ENCODE results near the gene UGT1A6.

Gene UGT1A6

DNA sequence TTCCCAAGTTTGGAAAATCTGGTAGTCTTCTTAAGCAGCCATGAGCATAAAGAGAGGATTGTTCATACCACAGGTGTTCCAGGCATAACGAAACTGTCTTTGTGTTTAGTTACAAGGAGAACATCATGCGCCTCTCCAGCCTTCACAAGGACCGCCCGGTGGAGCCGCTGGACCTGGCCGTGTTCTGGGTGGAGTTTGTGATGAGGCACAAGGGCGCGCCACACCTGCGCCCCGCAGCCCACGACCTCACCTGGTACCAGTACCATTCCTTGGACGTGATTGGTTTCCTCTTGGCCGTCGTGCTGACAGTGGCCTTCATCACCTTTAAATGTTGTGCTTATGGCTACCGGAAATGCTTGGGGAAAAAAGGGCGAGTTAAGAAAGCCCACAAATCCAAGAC lies 79.5 kb downstream of the UGT1A6 start:
- DNase-seq, result no peak

DNA sequence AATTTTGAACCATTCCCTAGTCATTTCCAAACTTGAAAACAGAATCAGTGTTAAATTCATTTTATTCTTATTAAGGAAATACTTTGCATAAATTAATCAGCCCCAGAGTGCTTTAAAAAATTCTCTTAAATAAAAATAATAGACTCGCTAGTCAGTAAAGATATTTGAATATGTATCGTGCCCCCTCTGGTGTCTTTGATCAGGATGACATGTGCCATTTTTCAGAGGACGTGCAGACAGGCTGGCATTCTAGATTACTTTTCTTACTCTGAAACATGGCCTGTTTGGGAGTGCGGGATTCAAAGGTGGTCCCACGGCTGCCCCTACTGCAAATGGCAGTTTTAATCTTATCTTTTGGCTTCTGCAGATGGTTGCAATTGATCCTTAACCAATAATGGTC lies 79.9 kb downstream of the UGT1A6 start:
- no peak for DNase-seq

DNA sequence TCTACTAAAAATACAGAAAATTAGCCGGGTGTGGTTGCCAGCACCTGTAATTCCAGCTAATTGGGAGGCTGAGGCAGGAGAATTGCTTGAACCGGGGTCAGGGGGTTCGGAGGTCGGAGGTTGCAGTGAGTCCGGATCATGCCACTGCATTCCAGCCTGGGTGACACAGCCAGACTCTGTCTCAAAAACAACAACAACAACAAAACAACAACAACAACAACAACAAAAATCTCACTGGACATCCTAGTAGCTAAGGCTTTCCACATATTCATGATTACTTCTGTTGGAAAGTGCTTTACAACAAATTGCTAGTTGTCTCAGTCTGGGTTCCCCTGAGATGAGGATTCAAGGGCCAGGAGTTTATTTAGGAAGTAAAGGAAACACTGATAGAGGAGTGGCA lies 81.2 kb downstream of the UGT1A6 start:
- no peak for DNase-seq

GRCh38 chr2:233775414-233775813 lies 82.7 kb downstream of the UGT1A6 start:
- no peak for DNase-seq

DNA sequence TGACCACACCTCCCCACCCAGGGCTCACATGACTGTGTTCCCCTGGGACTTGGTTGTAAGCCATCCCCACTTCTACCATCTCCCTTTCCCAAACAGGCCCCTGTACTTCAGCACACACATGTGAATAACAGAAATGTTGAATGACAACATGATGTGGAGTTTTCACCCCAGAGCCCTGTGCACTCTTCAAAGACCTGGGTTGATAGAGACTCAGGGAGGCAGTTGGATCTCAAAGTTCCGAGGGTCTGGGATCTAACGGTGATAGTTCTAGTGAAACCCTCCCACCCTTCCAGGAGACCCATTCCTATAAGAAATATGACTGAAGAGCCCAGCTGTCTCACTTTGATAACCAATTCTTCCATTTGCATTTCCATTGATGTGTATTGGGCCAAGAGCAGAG lies 85.3 kb downstream of the UGT1A6 start, which contains the start of gene MROH2A:
Gene MROH2A (plus strand): TSS at position 301 of the 400 bp plus-strand sequence. CDS start 1,029 bp downstream, outside the sequence.
- no peak for DNase-seq

DNA sequence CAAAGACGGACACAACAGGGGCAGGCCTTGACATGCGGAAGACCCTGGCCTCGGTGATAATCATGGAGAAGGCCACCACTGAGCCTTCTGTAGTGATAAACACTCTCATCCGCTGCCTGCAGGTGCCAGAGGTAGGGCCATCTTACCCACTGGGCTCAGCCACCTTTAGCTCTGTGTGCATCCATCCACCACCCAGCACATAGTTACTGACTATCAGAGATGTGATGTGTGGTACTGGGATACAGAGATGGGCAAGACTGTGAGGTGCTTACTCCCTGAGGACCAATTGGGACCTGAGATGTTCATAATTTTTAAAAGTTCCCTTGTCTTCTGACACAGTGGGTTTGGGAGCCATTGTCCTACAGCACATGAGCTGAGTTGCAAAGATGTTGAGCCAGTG lies 87.0 kb downstream of the UGT1A6 start:
- no peak for DNase-seq

DNA sequence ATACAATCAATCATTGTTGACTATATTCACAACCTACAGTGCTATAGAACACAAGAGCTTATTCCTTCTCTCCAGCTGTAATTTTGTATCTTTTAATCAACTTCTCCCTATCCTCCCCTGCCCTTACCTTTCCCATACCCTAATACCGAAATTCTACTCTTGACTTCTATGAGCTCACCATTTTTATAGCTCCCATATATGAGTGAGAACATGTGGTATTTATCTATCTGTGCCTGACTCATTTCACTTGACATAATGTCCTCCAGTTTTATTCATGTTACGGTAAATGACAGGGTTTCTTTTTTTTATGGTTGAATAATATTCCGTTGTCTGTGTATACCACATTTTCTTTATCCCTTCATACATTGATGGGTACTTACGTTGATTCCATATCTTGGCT lies 88.1 kb downstream of the UGT1A6 start:
- no peak for DNase-seq

GRCh38 chr2:233789554-233789953 lies 96.9 kb downstream of the UGT1A6 start:
- DNase-seq, result no peak

DNA sequence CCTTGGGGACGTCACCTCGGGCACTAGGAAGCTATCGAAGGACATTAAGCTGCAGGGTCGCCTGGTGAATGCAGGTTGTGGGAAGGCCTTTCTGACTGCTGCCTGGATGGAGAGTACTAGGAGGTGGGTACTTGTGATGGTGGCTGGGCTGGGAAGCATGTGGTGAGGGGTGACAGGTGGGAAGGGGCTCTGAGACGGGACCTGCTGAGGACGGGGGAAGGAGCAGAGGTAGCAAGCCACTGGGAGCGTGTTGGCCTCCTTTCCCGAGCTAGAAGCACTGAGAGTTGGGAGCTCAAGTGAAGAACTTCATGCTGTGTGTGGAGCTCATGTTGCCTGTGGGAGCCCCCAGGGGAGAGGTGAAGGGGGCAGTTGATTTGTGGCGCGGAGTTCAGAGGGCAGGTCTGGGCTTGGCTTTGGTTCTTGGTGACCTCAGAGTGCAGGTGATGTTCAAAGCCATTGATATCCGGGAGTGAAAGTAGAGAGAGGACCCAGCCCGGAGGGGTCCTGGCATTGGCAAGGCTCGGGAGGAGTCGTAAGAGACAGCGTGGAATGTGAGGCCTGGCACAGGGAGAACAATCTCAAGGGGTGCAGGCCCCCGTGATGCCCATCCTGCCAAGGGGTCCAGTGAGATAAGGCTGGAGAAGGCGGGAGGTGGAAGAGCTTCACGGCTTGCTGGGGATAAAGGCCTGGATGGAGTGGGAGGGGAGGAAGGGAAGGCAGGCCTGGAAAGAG lies 98.6 kb downstream of the UGT1A6 start:
- DNase-seq, result no peak

GRCh38 chr2:233791883-233792329 lies 99.2 kb downstream of the UGT1A6 start:
- DNase-seq, result no peak

- DNase-seq, result no peak
These were observed 100.0 kb downstream of the UGT1A6 start for GRCh38 chr2:233792720-233793119.

DNA sequence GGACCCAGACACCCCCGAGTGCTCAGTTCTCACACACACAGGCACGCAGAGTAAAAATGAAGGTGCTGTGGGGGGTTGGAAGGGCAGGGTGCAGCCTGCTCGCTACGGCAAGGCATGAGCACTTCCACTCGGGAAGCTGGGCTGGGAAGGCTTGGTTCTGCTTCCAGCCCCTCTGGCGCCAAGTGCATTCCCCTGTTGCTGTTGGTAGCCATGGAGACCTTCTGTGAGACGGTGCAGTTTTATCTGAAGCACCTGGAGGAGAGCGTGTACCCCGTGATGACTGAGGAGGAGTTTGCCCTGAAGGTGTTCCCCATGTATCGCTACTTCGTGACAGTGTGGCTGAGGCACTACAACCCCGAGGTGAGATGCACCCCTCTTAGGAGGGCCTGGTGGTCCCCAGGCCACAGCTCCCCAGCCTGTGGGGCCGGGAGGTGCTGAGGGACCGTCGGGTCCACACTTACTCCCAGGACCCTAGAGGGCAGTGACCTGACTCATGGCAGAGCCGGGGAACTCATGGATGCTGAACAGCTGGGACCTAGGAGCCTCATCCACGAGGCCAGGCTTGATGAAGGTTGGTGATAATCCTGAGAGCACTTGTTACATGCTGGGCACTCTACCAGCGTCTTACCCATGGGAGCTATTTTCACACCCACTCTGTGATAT lies 100.9 kb downstream of the UGT1A6 start:
- DNase-seq, result no peak

DNA sequence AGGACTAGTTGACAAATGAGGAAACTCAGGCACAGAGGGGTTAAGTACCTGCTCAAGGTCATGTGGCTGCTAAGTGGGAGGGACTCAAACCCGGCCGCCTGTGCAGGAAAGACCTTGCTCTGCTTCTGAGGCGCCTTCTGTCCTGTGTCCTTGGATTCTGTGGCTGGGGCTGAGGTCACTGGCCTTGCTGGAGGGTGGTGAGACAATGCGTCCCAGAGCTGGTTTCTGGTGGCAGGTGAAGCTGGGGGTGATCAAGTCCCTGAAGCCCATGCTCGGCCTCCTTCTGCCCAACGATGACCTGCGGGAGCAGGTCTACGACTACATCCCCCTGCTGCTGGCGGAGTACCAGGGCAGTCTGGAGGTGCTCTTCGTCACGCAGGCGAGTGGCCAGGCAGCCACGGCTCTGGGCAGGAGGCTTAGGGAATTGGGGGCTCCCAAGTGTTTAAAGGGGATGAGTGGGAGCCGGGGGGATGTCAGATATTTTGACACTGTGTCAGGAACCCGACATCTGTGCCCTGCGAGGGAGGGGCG lies 101.5 kb downstream of the UGT1A6 start:
- DNase-seq, result no peak

GRCh38 chr2:233795735-233796171 lies 103.1 kb downstream of the UGT1A6 start:
- DNase-seq, result no peak

GRCh38 chr2:233796254-233796653 lies 103.6 kb downstream of the UGT1A6 start:
- DNase-seq, result no peak

- no peak for DNase-seq
These were observed 105.8 kb downstream of the UGT1A6 start for GRCh38 chr2:233798335-233799086.

DNA sequence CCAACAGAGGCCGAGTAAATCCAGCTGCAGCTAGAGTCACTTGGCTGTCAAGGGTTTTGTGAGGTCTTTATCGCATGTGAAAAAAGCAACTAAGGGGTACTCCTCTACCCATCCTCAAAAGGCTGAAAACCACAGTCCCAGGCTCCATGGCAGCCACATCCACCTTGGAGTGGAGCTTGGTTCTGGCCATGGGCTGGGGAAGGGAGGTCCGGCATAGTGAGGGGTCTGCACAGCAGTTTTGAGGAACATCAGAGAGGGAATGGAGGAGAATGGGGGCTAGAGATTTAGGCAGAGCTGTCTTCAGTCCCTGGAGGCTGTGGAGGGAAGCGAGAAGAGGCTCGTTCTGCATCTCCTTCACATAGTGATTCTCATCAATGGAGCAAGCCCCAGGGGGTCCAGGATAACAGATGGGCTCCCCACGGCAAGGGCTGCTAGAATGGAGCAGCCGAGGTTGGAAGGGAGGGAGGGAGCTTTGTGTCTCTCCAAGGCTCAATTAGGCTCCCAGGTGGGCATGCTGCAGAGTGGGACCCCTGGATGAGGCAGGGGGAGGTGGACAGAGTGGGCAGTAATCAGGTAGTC lies 106.5 kb downstream of the UGT1A6 start:
- DNase-seq, result no peak

DNA sequence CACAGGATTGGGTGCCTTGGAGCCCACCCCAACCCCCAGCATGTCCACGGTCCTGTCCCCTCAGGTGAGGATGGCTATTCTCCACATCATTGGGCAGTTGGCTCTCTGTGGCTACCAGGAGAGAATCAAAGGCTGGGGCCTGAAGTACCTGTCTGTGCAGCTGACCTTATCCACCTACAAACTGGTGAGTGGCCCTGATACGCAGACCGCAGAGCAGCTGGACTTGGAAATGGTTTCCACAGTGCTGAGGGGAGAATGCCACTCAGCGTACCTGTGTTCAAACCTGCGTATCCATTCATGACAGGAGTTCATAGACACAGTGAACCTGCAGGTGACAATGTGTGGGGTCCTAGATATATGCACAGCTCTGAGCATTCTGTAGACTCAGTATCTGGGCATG lies 107.0 kb downstream of the UGT1A6 start:
- no peak for DNase-seq

DNA sequence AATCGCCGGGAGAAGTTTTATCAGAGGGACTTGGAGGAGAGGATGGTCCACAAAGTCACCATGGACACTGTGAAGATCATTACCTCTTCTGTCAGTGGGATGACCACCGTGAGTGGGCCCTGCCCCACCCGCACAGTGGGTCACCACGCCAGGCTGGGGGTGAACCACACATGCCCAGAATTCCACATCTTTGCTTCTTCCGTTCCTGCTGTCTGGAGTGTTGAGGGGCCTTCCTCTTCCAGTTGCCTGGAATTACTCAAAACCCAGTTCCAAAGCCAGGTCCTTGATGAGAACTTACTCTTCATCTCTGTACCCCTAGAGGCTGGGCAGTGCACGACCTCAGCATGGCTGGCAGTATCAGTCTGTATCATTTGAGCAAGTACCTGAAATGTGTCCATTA lies 107.5 kb downstream of the UGT1A6 start:
- no peak for DNase-seq

DNA sequence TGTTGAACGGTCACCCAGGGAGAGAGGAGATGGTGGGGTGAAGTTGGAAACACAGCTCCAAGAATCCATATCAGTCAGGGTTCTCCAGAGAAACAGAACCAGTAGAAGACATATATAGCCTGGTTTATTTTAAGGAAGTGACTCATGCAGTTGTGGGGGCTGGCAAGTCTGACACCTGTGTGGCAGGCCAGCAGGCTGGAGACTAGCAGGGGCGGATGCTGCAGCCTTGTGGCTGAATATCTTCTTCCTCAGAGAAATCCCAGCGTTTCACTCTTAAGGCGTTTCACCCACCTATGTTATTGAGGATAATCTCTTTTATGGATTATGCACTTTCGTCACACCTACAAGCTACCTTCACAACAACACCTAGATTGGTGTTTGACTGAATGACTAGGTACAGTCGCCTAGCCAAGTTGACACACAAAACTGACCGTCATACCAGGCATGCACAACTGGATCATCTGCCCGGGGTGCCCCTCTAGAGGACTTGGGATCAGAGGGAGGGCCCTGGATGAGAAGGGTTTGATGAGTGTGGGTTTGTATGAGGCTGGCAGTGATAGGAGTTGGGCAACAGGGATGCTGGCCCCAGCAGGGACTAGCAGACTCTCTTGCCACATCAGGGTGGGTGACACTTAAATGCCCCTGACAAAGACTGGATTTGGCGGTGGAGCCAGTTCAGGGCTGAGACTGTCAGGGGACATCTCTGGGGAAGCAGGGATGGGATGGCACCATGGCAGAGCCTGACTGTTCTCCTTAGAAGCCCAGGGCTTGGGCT lies 108.9 kb downstream of the UGT1A6 start:
- DNase-seq, result no peak

DNA sequence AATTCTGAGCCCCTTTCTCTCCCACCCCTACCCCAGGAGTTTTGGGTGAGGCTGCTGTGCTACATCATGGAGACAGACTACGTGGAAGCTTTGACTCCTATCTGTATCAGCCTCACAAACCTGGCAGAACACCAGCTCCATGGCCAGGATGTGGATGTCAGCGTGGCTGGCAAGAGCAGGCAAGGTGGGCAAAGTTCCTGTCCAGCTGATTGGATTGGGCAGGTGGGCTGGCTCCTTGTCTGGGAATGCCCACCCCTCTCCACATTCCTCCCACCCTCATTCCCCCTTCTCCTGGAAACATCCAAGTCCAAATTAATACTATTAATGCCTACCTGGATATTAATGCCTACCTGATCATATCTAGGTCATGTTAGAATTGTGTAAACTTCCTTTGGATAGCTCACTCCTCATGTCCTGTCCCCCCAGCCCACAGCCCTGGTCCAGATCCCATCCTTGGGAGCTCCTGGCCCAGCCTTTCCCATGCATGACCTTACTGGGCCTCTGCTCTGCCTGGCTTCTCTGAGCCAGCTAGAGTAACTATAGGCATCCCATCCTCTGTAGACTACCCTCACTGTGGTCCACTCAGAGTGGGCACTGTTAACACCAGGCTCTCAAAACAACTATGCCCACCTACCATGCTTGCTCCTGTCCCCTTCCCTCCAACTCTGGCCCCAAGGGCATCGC lies 109.6 kb downstream of the UGT1A6 start:
- no peak for DNase-seq
